H1 (cell line): ENCODE results near the gene EEIG2. TPM values are rescaled to one million over a fixed set of nuclear protein-coding genes. Genes with fewer than 3 reads are reported as not detected.

Experiments used
- polyA plus RNA-seq, 7 experiments: library from polyadenylated mRNA; depleted of rRNA in 3 of 7; stranded (reverse) in 5 of 7; unstranded in 2 of 7; fragments of >200 nt in 5 of 7; fragments of 200-250 nt in 2 of 7; gene quantifications; 1 replicate in 5 of 7; 2 replicates in 1 of 7; 4 replicates in 1 of 7; pipeline versions ENCODE4 v1.2.1 to v1.2.3, GENCODE V29; 2011 to 2013; ENCODE audit warnings: missing spikeins in 2 of 7, mixed read lengths in 2 of 7
- total RNA-seq: library from RNA; stranded (reverse); fragmentation: NEBNext Ultra II Directional; extraction: Animal tissue kit (Norgen Biotek cat#: 25700); gene quantifications from 2 replicates; pipeline ENCODE4 v1.2.1, GENCODE V29; 2021

EEIG2 gene
- total and polyA plus RNA-seq, 2 of the 8 experiments (the other 6 are each of a cell fraction or from before 2014, with no cell fraction given) = 6.1 to 20.1 TPM

Other genes starting within 250 kb of the EEIG2 start
- not detected in 2 replicates for gene NBPF6, start 109.8 kb upstream of the EEIG2 start, total RNA-seq
- not detected in 2 replicates for gene NBPF6, start 109.8 kb upstream of the EEIG2 start, polyA plus RNA-seq (2011; rRNA removed)
- gene HENMT1, start 101.0 kb downstream of the EEIG2 start, total RNA-seq = 5.6 TPM in 2 replicates
- gene HENMT1, start 101.0 kb downstream of the EEIG2 start, polyA plus RNA-seq (2011; rRNA removed) = 1.6 and 2.9 TPM in 2 replicates
- gene PRPF38B, start 132.2 kb downstream of the EEIG2 start, total RNA-seq = 46.4 and 50.6 TPM in 2 replicates
- gene PRPF38B, start 132.2 kb downstream of the EEIG2 start, polyA plus RNA-seq (2011; rRNA removed) = 16.6 and 16.8 TPM in 2 replicates
- 0.13 and 0.36 TPM in 2 replicates for gene FNDC7, start 152.8 kb downstream of the EEIG2 start, total RNA-seq
- gene FNDC7, start 152.8 kb downstream of the EEIG2 start, polyA plus RNA-seq (2011; rRNA removed) = 0.09 and 0.20 TPM in 2 replicates
- gene STXBP3, start 186.6 kb downstream of the EEIG2 start, total RNA-seq = 34.3 and 38.5 TPM in 2 replicates
- 3.5 and 6.0 TPM in 2 replicates for gene STXBP3, start 186.6 kb downstream of the EEIG2 start, polyA plus RNA-seq (2011; rRNA removed)